Endothelial cell of umbilical vein (primary cell): ENCODE data around the gene UQCC2.

Source experiments
- CTCF ChIP-seq, 2 donors: IDR thresholded peaks; 1 replicate in 1 of 2; 2 replicates in 1 of 2; pipeline ENCODE4 v1.5.1; 2011; ENCODE audit warnings: low read length in 2 of 2, mild to moderate bottlenecking in 2 of 2, moderate library complexity in 2 of 2, control low read depth in 1 of 2, inconsistent platforms in 1 of 2, low read depth in 1 of 2; ENCODE audit not compliant: insufficient read depth in 1 of 2; ENCODE audit errors: extremely low read depth in 1 of 2
- POLR2AphosphoS5 ChIP-seq: IDR thresholded peaks from 2 replicates; pipeline ENCODE4 v1.6.1; 2012; ENCODE audit warnings: low read depth, mild to moderate bottlenecking, control low read depth, low read length, moderate library complexity; ENCODE audit not compliant: insufficient read depth

GRCh38 chr6:33692078-33692759 lies 19.3 kb downstream of the UQCC2 start:
- TF ChIP-seq POLR2AphosphoS5 = no peak
- TF ChIP-seq CTCF (IDR thresholded peaks at IDR 0.05; ENCODE audit: extremely low read depth in 1 of 2, insufficient read depth in 1 of 2, low read depth in 1 of 2, low read length in 2 of 2) = no peak
